Smooth muscle cell of the pulmonary artery (primary cell): ENCODE results near the gene ASNSD1. TPM values are rescaled to one million over a fixed set of nuclear protein-coding genes. Genes with fewer than 3 reads are reported as not detected.

Experiments used
- total RNA-seq: library from RNA; depleted of rRNA; stranded (reverse); fragments of >200 nt; gene quantifications from 2 replicates; pipeline ENCODE4 v1.2.3, GENCODE V29; 2014

The ASNSD1 gene
- 47.7 and 63.3 TPM in 2 replicates for total RNA-seq

DNA sequence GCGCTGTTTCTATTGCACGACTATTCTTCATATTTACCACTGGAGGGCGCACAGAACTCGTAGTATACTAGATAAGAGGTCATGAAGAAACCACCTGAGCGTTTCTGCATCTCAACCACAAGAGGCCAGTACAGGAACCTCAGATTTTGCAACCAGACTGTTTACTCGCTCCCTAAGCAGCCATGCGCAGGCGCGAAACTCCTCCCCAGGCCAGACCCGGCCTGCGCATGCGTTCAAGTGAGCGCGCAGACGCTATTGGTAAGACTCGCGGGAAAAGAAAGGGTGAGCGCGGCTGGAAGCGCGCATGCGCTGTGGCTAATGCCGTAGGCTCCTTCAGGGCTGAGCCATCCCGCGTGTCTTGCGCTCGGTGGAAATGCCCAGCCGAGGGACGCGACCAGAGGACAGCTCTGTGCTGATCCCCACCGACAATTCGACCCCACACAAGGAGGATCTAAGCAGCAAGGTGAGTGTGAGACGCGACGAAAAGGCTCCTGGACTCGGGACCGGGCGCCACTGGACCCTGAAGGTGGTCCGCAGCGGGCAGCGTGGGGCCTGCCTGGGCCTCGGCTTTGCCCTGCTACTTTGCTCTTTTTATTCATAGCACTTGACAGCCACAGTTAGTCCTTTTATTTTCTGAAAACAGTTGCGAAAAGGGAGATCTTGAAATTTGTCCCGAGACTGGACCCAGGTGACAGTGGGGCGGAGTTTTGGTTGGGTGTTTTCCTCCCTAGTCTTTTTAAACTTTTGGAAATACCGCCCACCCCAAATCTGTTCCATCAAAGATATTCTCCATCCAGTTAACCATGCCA, at the start of gene ASNSD1:
Gene ASNSD1, plus strand, starts transcription at position 312 of the 809 bp plus-strand sequence. CDS start 4,674 bp downstream, outside the sequence.

DNA sequence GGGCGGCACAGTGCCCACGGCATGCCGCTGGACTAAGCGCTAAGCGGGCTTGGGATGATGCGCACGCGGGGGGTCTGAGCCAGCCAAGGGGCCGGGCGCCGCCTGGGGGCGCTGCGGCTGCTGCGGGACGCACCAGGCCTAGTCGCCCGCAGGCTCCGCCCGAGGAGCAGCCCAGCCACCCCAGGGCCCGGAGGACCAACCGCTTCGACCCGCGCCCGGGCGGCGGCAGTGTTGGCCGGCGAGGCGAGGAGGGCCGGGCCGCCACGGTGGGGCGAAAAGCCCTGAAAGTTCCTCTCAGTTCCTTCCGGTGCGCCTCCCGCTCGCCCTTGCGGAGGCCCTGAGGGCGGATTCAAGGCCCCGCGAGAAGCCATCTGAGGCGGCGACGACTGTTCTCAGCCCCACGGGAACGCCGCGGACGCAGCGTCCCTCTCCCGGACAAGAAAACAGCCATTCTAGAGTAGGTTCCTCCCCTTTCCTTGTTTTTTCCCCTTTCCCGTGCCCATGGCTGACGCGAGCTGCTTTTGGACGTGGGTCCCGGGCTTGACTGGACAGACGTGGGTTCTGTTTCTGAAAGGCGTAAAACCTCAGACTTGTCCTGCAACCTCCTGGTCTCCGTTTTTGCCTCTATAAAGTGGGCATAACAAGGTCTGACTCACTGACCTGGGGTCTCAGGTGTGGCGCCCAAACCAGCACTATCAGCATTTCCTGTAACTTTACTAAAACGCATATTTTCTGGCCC, 13.3 kb downstream of the ASNSD1 start, which contains the start of gene ANKAR:
Gene ANKAR, plus strand, starts transcription at position 297 of the 739 bp plus-strand sequence. CDS start 1,821 bp downstream, outside the sequence.

Other genes starting within 250 kb of the ASNSD1 start
- gene WDR75, start 220.0 kb upstream of the ASNSD1 start, total RNA-seq, result 48.7 and 61.3 TPM in 2 replicates
- 27.0 and 53.8 TPM in 2 replicates for gene SLC40A1, start 80.7 kb upstream of the ASNSD1 start, total RNA-seq
- gene ANKAR, start 13.2 kb downstream of the ASNSD1 start, total RNA-seq, result 4.3 and 7.0 TPM in 2 replicates
- 6.5 and 7.0 TPM in 2 replicates for gene OSGEPL1, start 101.3 kb downstream of the ASNSD1 start, total RNA-seq
- 46.7 and 54.2 TPM in 2 replicates for gene ORMDL1, start 122.9 kb downstream of the ASNSD1 start, total RNA-seq
- gene PMS1, start 123.0 kb downstream of the ASNSD1 start, total RNA-seq, result 16.5 and 18.2 TPM in 2 replicates